Ectodermal cell (in vitro differentiated cells): ENCODE measurements around the gene DICER1.
"Not testable (repeated sequence)": the region's sequence is repeated elsewhere in the genome, so short reads cannot be mapped to it uniquely, and the experiment has no call there.

Experiments
- H3K27ac ChIP-seq: 2 replicates; pipeline ENCODE4 v1.7.0; 2013; ENCODE audit warnings: mild to moderate bottlenecking, low read depth, low read length; ENCODE audit not compliant: insufficient read depth, poor library complexity, severe bottlenecking
- H3K27me3 ChIP-seq: 2 replicates; pipeline ENCODE4 v1.7.0; 2013; ENCODE audit warnings: mild to moderate bottlenecking, low read length; ENCODE audit not compliant: insufficient read depth, control insufficient read depth, poor library complexity, severe bottlenecking
- H3K36me3 ChIP-seq: one replicate; pipeline ENCODE4 v1.7.0; 2013; ENCODE audit warnings: low read length; ENCODE audit not compliant: control insufficient read depth, insufficient read depth
- H3K4me1 ChIP-seq: one replicate; pipeline ENCODE4 v1.7.0; 2013; ENCODE audit warnings: low read length; ENCODE audit not compliant: control insufficient read depth, insufficient read depth
- H3K4me3 ChIP-seq: 2 replicates; pipeline ENCODE4 v1.7.0; 2013; ENCODE audit warnings: low read depth, low read length, control low read depth; ENCODE audit not compliant: insufficient read depth
- H3K9me3 ChIP-seq: 2 replicates; pipeline ENCODE4 v1.7.0; 2013; ENCODE audit warnings: mild to moderate bottlenecking, low read length, moderate library complexity; ENCODE audit not compliant: control insufficient read depth
- WGBS, 2 experiments: methylation state at CpG; one replicate each; pipeline ENCODE4 v1.1.7; 2013; ENCODE audit warnings: missing lambda C conversion rate in 2 of 2; 5-methylcytosine and 5-hydroxymethylcytosine counted together

Gene DICER1

DNA sequence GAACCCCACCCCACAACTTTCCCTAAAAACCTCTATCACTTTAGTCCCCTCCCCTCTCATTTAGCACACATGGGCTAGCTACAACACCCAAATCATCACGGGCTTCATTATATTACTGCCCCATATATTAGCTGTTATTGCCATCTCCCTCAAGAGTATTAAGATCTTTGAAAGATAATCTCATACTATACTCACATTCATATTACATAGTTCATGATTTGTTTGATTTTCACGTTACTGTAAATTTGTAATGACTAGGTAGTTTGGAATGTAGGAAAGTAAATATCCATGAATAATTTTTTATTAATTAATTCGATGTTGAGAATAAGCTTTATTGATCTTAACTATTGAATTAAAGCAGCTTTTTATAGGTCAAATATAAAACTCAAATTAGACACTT lies 7.9 kb downstream of the DICER1 start:
- 76 to 93% methylated on average over 1 of the region's 3 CpGs for WGBS, 2 experiments
- no peaks in the 10 kb centered on the region for H3K27me3 ChIP-seq
- H3K27ac ChIP-seq, result no peak overlapping the region
- H3K36me3 ChIP-seq, result no peaks in the 10 kb centered on the region
- H3K4me1 ChIP-seq, result no peaks in the 10 kb centered on the region
- no peak overlapping the region for H3K4me3 ChIP-seq
- H3K9me3 ChIP-seq, result peaks cover 3% of the 10 kb centered on the region

DNA sequence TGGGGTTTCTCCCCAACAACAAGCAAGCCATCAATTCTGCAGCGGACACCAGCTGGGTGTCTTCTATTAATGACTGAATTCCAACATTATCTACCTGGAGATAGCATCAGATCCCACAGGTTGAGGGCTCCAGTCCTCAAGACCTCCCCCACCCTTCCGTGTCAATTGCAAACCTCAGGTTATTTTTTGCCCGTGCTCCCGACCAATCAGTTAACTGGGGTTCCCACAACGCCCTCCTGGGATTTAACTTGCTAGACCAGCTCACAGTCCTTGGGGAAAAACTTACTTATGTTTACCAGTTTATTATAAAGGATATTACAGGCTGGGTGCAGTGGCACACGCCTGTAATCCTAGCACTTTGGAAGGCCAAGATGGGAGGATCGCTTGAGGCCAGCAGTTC lies 9.7 kb downstream of the DICER1 start:
- H3K9me3 ChIP-seq, result peaks cover 3% of the 10 kb centered on the region
- H3K27ac ChIP-seq, result no peak overlapping the region
- H3K4me1 ChIP-seq, result no peaks in the 10 kb centered on the region
- no peaks in the 10 kb centered on the region for H3K36me3 ChIP-seq
- no peaks in the 10 kb centered on the region for H3K27me3 ChIP-seq
- H3K4me3 ChIP-seq, result no peak overlapping the region
- WGBS, 2 experiments, result 91 to 94% methylated on average over 7 of the region's 7 CpGs

GRCh38 chr14:95146079-95146771 lies 11.1 kb downstream of the DICER1 start:
- no peak overlapping the region for H3K4me3 ChIP-seq

DNA sequence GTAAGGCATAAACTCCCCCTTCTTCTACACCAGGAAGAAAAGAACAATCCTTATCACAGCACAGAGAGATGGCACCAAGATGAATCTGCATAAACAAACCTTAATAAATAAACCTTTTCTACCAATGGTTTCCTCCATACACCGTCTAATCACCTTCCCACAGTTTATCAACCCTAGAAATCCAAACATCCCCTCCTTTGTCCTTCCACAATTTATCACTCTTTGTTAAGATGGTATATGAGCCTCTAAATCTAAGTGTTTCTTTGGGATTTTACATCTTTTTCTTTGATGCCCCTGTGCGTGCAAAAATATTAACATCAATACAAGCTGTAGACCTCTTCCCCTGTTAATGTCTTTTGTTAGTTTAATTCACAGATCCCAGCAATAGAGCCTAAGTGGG lies 12.5 kb downstream of the DICER1 start:
- peaks cover 3% of the 10 kb centered on the region for H3K9me3 ChIP-seq
- H3K4me1 ChIP-seq, result no peaks in the 10 kb centered on the region
- no peak overlapping the region for H3K27ac ChIP-seq
- H3K4me3 ChIP-seq, result no peak overlapping the region
- H3K36me3 ChIP-seq, result no peaks in the 10 kb centered on the region
- 75 to 94% methylated on average over 1 to 2 of the region's 2 CpGs for WGBS, 2 experiments
- H3K27me3 ChIP-seq, result no peaks in the 10 kb centered on the region

More at GRCh38 chr14:95146079-95146771, 11.1 kb downstream of the DICER1 start:
- H3K4me1 ChIP-seq, result no peaks in the 10 kb centered on the region
- WGBS, 2 experiments, result 93 to 94% methylated on average over 10 of the region's 10 CpGs
- H3K9me3 ChIP-seq, result peaks cover 3% of the 10 kb centered on the region
- H3K36me3 ChIP-seq, result no peaks in the 10 kb centered on the region
- H3K27ac ChIP-seq, result no peak overlapping the region
- no peaks in the 10 kb centered on the region for H3K27me3 ChIP-seq

DNA sequence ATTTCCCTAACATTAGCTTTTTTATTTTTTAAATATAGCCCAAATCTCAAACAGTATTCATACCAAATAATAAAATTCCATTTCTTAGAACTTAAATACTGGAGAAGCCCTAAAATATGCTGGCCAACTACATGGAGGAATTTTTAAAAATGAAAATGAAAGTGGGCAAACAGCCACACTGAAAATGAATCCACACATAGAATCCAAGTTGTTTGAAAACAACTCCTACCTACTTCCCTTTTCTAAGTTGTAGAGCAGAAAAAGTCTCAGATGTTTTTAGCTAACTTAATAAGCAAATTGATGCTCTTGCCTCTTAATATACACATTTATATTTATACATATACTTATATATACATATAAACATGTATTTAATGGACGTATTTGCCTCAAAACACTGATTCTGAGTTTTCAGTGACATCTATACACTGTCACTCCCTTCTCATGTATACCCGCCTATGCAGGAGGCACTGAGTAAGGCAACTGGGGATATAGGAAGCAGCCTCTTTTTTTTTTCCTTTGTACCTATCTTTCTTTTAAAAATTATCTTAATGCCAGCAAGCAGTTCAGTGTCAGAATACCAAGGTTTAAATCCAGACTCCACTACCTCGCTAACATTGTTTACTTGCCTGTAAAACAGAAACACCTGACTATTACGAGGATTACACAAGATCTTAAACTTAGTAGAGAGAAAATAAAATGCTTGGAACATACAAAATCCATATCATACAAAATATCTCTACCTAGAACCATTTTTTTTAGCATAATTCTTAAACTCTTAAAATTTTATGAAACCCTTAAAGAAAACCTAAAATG lies 13.3 kb downstream of the DICER1 start:
- WGBS, 2 experiments, result 92 to 95% methylated on average over 3 to 4 of the region's 4 CpGs
- no peak overlapping the region for H3K27ac ChIP-seq
- no peak overlapping the region for H3K4me3 ChIP-seq
- H3K9me3 ChIP-seq, result peaks cover 3% of the 10 kb centered on the region
- H3K27me3 ChIP-seq, result no peaks in the 10 kb centered on the region
- H3K4me1 ChIP-seq, result peaks cover 4% of the 10 kb centered on the region
- H3K36me3 ChIP-seq, result no peaks in the 10 kb centered on the region

- peaks cover 6% of the 10 kb centered on the region for H3K4me1 ChIP-seq
- no peaks in the 10 kb centered on the region for H3K36me3 ChIP-seq
- 94 to 97% methylated on average over 2 of the region's 2 CpGs for WGBS, 2 experiments
- H3K4me3 ChIP-seq, result no peak overlapping the region
- no peaks in the 10 kb centered on the region for H3K27me3 ChIP-seq
- H3K9me3 ChIP-seq, result peaks cover 3% of the 10 kb centered on the region
- no peak overlapping the region for H3K27ac ChIP-seq
Measured at GRCh38 chr14:95142208-95142607, 15.1 kb downstream of the DICER1 start.

GRCh38 chr14:95141684-95142083 lies 15.6 kb downstream of the DICER1 start:
- H3K9me3 ChIP-seq, result peaks cover 3% of the 10 kb centered on the region
- no peak overlapping the region for H3K4me3 ChIP-seq
- H3K27me3 ChIP-seq, result no peaks in the 10 kb centered on the region
- peaks cover 9% of the 10 kb centered on the region for H3K4me1 ChIP-seq
- no peaks in the 10 kb centered on the region for H3K36me3 ChIP-seq
- no peak overlapping the region for H3K27ac ChIP-seq
- 65 to 71% methylated on average over 1 of the region's 1 CpG for WGBS, 2 experiments

DNA sequence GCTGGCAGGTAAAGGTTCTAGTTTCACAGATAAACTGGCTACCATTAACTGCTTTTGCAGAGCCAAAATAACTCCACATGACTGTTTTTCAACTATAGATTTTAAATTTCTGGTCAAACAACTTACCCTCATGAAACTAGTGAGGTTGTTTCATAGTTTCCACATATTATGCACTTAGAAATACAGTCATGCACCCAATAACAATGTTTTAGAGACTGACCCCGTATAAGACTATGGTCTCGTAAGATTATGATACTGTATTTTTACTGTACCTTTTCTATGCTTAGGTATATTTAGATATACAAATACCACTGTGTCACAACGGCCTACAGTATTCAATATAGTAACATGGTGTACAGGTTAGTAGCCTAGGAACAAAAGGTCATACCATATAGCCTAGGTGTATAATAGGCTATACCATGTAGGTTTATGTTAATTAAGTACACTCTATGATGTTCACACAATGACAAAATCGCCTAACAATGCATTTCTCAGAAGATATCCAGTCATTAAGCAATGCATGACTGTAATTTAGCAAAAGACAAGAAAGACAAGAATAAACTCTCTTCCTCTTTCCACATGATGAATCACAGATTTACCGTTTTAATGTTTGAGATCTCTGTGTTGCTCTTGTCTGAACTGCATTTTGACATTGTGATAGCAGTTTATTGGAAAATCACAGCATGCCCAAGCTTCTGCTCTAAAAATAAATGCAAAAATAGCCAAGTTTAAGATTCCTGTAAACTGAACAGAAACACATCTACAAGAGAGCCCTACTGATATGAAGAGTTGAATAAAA lies 17.1 kb downstream of the DICER1 start:
- Histone ChIP-seq H3K27ac (no peak overlapping the region), H3K27me3 (no peaks in the 10 kb centered on the region), H3K4me1 (peaks cover 13% of the 10 kb centered on the region), H3K36me3 (no peaks in the 10 kb centered on the region), H3K4me3 (no peak overlapping the region), H3K9me3 (peaks cover 3% of the 10 kb centered on the region)
- 88 to 92% methylated on average over 2 of the region's 5 CpGs for WGBS, 2 experiments

DNA sequence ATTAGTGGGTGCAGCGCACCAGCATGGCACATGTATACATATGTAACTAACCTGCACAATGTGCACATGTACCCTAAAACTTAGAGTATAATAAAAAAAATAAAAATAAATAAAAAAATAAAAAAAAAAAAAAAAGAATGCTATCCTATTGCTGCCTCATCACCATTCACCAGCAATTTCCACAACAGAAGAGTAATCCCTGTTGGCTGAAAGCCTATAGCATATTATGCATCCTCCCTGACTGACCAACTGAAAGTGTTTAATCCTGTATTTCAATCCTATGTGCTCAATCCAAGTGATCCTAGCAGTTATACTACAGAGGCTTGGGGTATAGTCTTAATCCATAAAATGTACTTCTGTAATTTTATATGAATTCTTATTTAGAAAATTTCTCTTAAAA lies 18.5 kb downstream of the DICER1 start:
- Histone ChIP-seq H3K4me1 (peaks cover 24% of the 10 kb centered on the region), H3K9me3 (no peaks in the 10 kb centered on the region), H3K4me3 (no peak overlapping the region), H3K27me3 (no peaks in the 10 kb centered on the region), H3K36me3 (no peaks in the 10 kb centered on the region), H3K27ac (no peak overlapping the region)
- WGBS, 2 experiments, result no CpG with 5 or more reads among the region's 1 CpG

GRCh38 chr14:95138455-95138854 lies 18.9 kb downstream of the DICER1 start:
- WGBS, 2 experiments, result 83 to 91% methylated on average over 2 to 3 of the region's 5 CpGs
- H3K27me3 ChIP-seq, H3K4me3 ChIP-seq, H3K27ac ChIP-seq, H3K9me3 ChIP-seq, H3K36me3 ChIP-seq: not testable (repeated sequence)
- peaks cover 26% of the 10 kb centered on the region for H3K4me1 ChIP-seq
